ENCODE measurements around the gene ANO7. TPM values are rescaled to one million over a fixed set of nuclear protein-coding genes. Genes with fewer than 3 reads are reported as not detected.

The ANO7 gene
- total RNA-seq, 2 experiments from 2014 or later: 0.16 to 0.46 TPM

DNA sequence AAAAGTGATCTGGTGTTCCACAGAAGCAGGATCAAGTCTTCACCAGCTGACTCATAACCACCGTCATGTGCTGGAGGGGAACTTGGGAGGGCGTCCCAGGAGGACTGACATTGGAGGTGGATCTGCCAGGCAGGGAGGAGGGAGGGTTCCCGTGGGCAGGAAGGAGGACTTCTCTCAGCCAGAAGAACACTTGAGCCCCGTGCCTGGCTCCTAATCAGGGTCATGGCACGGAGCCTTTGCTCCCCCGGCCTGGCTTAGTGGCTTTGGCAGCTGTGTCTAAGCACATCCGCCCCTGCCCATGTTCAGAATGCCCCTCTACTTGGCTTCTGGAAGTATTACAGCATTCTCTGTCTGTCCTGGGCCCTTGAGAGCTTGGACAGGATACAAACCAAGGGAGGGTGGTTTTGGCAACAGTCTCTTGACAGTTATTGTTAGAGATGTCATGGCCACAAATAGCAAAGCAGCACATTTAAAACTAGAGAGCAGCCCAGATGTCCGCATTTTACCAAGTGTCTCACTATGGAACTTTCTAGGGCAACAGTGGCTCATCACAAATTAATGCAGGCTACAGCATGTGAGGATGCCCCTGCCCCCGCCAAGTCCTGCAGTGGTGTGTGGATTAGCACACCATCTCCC lies 26.7 kb upstream of the ANO7 start:
- no peak for DNase-seq (ENCODE audit: low spot score)
- H3K9me2 ChIP-seq (ENCODE audit: insufficient read depth, low read length): no peaks in the 10 kb centered on the region
- no peaks in the 10 kb centered on the region for H3K4me1 ChIP-seq (ENCODE audit: insufficient read depth, low read length, poor library complexity, severe bottlenecking)
- no peak overlapping the region for H3K27ac ChIP-seq (ENCODE audit: low read depth, low read length, poor library complexity, severe bottlenecking)
- no peak overlapping the region for H3K4me3 ChIP-seq (ENCODE audit: low read depth, low read length, poor library complexity, severe bottlenecking)
- TF ChIP-seq, protein P1, sequence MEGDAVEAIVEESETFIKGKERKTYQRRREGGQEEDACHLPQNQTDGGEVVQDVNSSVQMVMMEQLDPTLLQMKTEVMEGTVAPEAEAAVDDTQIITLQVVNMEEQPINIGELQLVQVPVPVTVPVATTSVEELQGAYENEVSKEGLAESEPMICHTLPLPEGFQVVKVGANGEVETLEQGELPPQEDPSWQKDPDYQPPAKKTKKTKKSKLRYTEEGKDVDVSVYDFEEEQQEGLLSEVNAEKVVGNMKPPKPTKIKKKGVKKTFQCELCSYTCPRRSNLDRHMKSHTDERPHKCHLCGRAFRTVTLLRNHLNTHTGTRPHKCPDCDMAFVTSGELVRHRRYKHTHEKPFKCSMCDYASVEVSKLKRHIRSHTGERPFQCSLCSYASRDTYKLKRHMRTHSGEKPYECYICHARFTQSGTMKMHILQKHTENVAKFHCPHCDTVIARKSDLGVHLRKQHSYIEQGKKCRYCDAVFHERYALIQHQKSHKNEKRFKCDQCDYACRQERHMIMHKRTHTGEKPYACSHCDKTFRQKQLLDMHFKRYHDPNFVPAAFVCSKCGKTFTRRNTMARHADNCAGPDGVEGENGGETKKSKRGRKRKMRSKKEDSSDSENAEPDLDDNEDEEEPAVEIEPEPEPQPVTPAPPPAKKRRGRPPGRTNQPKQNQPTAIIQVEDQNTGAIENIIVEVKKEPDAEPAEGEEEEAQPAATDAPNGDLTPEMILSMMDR (conservative IDR thresholded peaks at IDR 0.05; ENCODE audit: low read length): no peak
- TF ChIP-seq EZH2phosphoT487 (IDR thresholded peaks at IDR 0.05; ENCODE audit: borderline replicate concordance, low read depth, low read length): no peak
- H3K4me2 ChIP-seq (ENCODE audit: low read length): no peak overlapping the region
- no peaks in the 10 kb centered on the region for H3K79me2 ChIP-seq (ENCODE audit: insufficient read depth, low read depth, low read length)
- ChIA-PET CTCF (ENCODE audit: unreplicated experiment) (no interaction called here), POLR2A (no interaction called here)
- intact Hi-C loops (cut with micrococcal nuclease; ENCODE audit: unreplicated experiment): no loop called here
- H2AFZ ChIP-seq (ENCODE audit: low read length): no peak overlapping the region
- no peaks in the 10 kb centered on the region for H3K9me3 ChIP-seq (ENCODE audit: low read length)
- no peaks in the 10 kb centered on the region for H4K20me1 ChIP-seq (ENCODE audit: insufficient read depth, low read length)
- no TSS peak for BruUV-seq (replicated peaks)
- peaks cover 68% of the 10 kb centered on the region for H3K36me3 ChIP-seq (ENCODE audit: insufficient read depth, low read length)

DNA sequence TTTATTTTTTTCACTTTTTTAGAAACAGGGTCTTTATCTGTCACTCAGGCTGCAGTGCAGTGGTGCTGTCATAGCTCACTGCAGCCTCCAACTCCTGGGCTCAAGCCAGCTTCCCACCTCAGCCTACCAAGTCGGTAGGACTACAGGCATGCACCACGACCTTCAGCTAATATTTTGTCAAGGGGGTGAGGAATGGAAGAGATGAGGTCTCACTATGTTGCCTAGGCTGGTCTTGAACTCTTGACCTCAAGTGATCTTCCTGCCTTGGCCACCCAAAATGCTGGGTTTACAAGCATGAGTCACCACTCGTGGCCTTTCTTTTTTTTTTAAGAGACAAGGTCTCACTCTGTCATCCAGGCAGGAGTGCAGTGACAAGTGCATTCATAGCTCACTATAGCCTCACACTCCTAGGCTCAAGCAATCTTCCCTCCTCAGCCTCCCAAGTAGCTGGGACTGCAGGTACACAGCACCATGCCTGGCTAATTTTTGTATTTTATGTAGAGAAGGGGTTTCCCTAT lies 24.8 kb upstream of the ANO7 start:
- Histone ChIP-seq H3K4me2 (ENCODE audit: low read length) (no peak overlapping the region), H3K27ac (ENCODE audit: low read depth, low read length, poor library complexity, severe bottlenecking) (no peak overlapping the region), H3K36me3 (ENCODE audit: insufficient read depth, low read length) (peaks cover 72% of the 10 kb centered on the region), H3K9me2 (ENCODE audit: insufficient read depth, low read length) (no peaks in the 10 kb centered on the region), H3K79me2 (ENCODE audit: insufficient read depth, low read depth, low read length) (no peaks in the 10 kb centered on the region), H4K20me1 (ENCODE audit: insufficient read depth, low read length) (no peaks in the 10 kb centered on the region), H3K9me3 (ENCODE audit: low read length) (no peaks in the 10 kb centered on the region), H3K4me1 (ENCODE audit: insufficient read depth, low read length, poor library complexity, severe bottlenecking) (no peaks in the 10 kb centered on the region), H3K4me3 (ENCODE audit: low read depth, low read length, poor library complexity, severe bottlenecking) (no peak overlapping the region), H2AFZ (ENCODE audit: low read length) (no peak overlapping the region)
- TF ChIP-seq EZH2phosphoT487 (IDR thresholded peaks at IDR 0.05; ENCODE audit: borderline replicate concordance, low read depth, low read length): no peak
- TF ChIP-seq, protein P1 (conservative IDR thresholded peaks at IDR 0.05; ENCODE audit: low read length): no peak
- intact Hi-C loops (cut with micrococcal nuclease; ENCODE audit: unreplicated experiment): no loop called here
- CTCF ChIA-PET (ENCODE audit: unreplicated experiment): no interaction called here
- no TSS peak for BruUV-seq (replicated peaks)
- POLR2A ChIA-PET: no interaction called here
- DNase-seq (ENCODE audit: low spot score): no peak

DNA sequence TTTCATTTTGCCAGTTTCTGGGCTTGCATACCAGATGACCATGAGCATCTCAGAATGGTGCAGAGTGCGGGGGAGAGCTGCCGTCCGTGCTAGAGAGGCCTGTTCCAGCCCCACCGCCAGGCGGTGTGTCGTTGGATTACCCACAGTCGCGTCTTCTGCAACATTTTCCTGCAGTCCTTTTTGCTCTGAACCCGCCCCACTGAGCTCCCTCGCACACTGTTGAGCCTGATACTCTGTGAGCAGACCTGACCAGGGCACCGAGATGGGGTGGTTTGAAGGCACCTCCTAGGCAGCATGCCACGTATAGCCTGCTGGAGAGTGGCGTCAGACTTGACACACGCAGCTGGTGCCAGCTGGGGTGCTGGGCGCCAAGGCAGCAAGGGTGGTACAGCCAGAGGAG lies 20.1 kb upstream of the ANO7 start:
- Histone ChIP-seq H2AFZ (ENCODE audit: low read length) (no peak overlapping the region), H3K4me1 (ENCODE audit: insufficient read depth, low read length, poor library complexity, severe bottlenecking) (no peaks in the 10 kb centered on the region), H3K27ac (ENCODE audit: low read depth, low read length, poor library complexity, severe bottlenecking) (no peak overlapping the region), H3K79me2 (ENCODE audit: insufficient read depth, low read depth, low read length) (no peaks in the 10 kb centered on the region), H3K9me2 (ENCODE audit: insufficient read depth, low read length) (no peaks in the 10 kb centered on the region), H3K4me3 (ENCODE audit: low read depth, low read length, poor library complexity, severe bottlenecking) (no peak overlapping the region), H3K4me2 (ENCODE audit: low read length) (no peak overlapping the region), H3K9me3 (ENCODE audit: low read length) (peaks cover 11% of the 10 kb centered on the region; the same call in 1 of the 2 replicates), H4K20me1 (ENCODE audit: insufficient read depth, low read length) (no peaks in the 10 kb centered on the region), H3K36me3 (ENCODE audit: insufficient read depth, low read length) (peaks cover 80% of the 10 kb centered on the region)
- no TSS peak for BruUV-seq (replicated peaks)
- intact Hi-C loops (cut with micrococcal nuclease; ENCODE audit: unreplicated experiment): no loop called here
- no peak for DNase-seq (ENCODE audit: low spot score)
- TF ChIP-seq, protein P1 (conservative IDR thresholded peaks at IDR 0.05; ENCODE audit: low read length): no peak
- ChIA-PET CTCF (ENCODE audit: unreplicated experiment) (no interaction called here), POLR2A (no interaction called here)
